ENCODE data around the gene CCSER1.

DNA sequence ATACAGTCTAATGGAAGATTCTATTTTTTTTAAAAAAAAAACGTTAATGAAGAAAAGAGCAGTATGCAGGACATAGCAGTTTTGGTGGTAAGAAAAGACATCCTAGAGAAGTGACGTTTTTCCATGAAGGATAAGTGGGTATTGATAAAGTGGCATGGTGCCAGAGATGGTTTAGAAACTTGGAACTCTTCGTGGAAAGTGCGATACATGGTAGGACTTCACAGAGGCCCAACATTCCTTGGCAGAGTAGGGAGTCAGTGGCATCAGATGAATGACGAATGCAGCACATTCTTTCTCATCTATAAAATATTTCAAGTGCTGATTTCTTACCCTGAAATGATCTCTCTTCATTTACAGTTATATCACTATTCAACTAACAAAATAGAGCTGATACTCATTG is 298.7 kb downstream of the CCSER1 start:
- TF ChIP-seq, protein P1, sequence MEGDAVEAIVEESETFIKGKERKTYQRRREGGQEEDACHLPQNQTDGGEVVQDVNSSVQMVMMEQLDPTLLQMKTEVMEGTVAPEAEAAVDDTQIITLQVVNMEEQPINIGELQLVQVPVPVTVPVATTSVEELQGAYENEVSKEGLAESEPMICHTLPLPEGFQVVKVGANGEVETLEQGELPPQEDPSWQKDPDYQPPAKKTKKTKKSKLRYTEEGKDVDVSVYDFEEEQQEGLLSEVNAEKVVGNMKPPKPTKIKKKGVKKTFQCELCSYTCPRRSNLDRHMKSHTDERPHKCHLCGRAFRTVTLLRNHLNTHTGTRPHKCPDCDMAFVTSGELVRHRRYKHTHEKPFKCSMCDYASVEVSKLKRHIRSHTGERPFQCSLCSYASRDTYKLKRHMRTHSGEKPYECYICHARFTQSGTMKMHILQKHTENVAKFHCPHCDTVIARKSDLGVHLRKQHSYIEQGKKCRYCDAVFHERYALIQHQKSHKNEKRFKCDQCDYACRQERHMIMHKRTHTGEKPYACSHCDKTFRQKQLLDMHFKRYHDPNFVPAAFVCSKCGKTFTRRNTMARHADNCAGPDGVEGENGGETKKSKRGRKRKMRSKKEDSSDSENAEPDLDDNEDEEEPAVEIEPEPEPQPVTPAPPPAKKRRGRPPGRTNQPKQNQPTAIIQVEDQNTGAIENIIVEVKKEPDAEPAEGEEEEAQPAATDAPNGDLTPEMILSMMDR (IDR thresholded peaks at IDR 0.05) = no peak
- TF ChIP-seq POLR2AphosphoS5 (IDR thresholded peaks at IDR 0.05) = no peak

Measured in upper lobe of left lung (tissue), 4 donors.